CD4-positive, alpha-beta T cell treated with Interleukin-12 subunit alpha and Interleukin-12 subunit beta, for 1 hour (primary cell): ENCODE data around the gene UNC13D.

Experiments used
- DNase-seq: peaks from one replicate; pipeline ENCODE4 v3.0.0-alpha.2; 2020

Gene UNC13D

DNA sequence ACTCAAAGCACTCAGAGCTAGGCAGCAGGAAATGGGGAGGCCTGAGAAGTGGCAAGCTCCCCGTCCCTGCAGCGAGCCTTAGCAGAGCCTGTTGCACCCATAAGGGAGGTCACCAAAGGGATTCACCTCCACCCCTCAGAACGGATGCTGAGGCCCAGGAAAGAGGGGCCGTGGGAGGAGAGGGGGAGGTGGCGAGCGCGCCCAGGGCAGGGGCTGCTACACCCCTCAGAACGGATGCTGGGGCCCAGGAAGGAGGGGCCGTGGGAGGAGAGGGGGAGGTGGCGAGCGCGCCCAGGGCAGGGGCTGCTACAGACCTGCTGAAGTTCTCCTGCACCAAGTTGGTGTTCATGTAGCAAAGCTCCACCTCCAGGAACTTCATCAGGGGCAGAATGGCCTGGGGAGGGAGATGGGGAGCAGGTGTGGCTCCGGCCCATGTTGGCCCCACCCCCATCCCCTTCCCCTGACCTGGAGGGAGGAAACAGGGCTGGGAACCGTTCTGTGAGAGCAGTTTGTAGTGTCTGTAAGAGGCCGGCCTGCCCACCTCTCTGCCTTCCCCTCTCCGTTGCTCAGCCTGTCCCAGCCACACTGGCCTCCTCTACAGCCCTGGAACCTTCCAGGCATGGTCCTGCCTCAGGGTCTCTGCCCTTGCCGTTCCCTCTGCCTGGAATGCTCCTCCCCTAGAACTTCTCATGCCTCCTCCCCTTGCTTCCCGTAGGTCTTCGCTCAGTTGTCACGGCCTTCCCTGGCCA, 11.4 kb downstream of the UNC13D start:
- peak; percentile 41 for DNase-seq

DNA sequence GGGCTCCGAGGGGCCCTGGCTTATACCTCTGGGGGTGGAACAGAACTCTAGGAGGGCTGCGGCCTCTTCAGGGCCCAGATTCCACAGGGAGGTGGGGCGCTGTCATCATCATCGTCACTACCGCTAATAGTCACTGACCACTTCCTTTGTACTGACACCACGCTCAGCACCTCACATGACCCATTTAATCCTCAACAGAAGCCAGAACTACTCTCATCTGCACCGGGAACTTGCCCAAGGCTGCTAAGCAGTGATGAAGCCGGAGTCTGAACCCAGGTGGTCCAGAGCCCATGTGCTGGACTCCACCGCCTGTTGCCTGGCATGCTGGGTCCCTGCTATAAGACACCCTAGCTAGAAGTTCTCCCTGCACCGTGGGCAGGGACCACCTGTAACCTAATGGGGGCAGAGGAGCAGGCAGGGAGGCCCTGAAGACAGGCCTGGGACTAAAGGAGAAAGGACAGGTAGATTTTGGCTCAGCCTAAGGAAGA, 12.0 kb downstream of the UNC13D start:
- peak; percentile 72 for DNase-seq

DNA sequence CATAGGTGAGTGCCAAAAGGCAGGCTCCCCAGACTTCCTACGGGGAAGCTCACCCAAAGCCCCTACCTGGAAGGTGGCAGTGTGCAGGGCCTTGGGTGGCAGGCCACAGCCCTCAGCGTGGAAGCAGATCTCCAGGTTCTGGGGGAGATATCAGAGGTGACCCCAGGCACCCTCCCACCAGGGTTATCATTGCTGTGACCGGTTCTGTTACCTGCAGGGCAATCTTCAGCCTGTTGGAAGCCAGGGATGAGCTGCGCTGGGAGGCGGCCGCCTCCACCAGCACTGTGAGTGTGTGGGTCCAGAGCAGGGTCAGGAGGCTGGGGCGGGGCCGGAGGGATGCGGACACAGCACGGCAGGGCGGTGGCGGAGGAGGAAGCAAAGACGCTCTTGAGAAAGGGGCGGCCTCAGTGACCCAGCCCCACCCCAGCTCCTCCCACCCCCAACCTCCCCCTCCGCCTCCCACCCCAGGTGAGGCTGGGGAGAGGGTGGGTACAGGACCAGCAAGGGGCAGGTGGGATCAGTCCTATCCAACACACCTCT, 13.1 kb downstream of the UNC13D start:
- DNase-seq, result no peak

DNA sequence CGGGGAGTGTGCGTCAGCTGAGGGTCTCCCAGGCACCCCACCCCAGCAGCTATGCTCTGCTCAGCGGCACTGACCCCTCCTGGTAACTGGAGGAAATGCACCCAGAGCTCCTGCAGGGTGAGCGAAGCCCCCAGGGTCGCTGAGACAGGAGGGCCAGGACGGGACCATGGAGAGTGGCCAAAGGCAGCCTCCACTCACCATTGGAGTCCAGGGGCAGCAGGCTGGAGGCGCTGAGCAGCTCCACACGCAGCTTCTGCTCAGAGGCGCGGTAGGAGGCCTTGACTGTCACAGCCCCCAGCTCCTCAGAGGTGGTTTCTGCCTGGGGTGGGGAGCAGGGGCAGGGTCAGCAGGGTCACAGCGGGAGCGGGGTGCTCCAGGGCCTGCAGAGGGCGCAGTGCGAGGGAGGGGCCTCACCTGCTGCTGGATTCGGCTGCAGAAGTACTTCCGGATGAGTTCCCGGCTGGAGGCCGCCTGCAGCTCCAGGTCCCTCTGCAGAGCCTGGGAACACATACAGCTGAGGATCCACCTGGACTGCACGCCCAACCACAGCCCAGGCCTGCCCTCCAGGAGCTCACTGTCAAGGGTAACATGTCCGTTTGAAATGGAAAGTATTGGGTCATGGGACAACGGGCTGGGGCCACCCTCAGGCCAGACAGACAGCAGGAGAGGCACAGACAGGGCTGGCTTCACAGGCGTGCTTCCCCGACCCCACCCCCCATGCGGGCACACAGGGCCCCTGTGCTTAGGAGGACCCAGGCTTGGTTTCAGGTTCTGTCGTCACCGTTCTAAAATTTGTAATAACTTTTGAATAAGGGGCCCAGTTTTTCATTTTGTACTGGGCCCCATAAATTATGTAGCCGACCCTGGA, 13.8 kb downstream of the UNC13D start:
- peak; percentile 31 for DNase-seq

DNA sequence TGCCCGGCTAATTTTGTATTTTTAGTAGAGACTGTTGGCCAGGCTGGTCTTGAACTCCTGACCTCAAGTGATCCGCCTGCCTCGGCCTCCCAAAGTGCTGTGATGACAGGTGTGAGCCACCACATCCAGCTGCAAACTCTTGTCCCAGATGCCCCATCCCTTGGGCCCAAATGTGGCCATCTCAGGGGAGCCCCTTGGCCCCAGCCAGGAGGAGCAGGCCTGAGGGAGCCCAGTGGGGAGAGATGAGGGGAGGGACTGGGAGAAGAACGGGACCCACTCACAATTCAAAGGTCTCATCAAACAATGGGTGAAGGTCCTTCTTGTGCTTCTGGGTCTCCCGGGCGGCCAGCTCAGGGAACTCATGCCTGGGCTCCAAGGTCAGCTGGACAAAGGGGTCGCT, 14.5 kb downstream of the UNC13D start:
- DNase-seq, result no peak

DNA sequence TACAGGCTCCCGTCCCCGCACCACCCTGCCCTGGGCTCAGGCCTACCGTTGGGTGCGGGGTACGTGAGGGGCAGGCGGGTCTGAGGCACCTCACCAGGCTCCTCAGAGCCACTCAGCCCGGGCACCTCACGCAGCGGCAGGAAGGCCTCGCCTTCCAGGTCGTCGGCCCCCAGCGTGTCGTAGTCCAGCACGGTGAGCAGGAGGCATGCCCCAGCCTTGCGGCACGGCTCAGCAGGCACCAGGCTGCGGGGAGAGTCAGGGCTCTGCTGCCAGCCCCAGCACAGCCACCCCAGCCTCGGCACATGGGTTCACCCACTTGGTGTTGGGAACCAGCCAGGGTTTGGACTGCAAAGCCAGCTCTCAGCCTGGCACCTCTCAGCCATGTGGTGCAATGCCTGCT, 15.5 kb downstream of the UNC13D start:
- no peak for DNase-seq

DNA sequence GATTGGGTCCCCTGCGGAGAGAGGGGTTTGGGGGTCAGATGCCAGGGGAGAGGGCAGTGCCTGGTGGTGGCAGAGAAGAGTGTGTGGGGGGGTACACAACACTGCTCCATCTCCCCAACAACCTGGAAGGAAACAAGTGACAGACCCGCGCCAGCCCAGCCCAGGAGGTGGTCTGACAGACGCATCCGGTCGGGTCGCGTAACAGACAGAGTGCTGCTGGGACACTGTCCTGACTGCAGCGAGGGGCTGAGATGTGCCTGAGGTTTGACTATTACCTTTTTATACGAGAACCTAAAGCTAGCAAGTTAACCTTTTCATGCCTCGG, 16.2 kb downstream of the UNC13D start:
- no peak for DNase-seq

DNA sequence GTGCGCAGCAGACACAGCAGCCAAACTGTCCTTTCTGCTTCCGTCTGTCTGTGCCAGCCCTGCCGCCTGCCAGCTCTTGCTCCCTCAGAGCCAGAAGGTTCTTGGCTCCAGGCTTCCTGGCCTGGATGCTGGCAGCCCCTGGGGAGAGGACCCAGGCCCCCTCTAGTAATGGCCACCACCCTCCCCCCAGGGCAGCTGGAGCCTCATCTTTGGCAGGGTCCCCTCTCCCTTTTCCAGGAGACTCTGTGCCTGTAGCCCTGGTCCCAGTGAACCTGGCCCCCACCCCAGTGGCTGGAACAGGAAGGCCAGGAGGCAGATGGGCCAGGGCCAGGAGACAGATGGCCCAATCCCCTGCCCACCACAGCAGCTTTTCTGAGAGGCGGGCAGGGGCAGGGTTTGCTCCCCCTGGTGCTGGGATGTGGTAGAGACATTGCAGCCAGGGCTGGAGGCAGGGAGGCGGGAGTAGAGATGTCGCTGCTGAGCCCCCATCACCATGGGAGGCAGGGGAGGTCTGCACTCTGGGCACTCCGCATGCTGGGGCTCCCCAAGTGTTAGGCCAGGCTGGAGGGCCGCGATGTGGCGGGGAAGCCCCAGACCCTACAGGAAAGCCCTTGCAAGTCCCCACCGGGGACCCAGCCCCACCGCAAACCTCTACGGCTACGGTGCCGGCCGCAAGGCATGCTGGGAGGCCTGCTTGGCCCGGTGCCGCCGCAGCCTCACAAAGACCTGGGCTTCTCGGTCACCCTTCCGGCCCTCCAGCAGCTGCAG, 16.7 kb downstream of the UNC13D start:
- DNase-seq, result peak; percentile 78

DNA sequence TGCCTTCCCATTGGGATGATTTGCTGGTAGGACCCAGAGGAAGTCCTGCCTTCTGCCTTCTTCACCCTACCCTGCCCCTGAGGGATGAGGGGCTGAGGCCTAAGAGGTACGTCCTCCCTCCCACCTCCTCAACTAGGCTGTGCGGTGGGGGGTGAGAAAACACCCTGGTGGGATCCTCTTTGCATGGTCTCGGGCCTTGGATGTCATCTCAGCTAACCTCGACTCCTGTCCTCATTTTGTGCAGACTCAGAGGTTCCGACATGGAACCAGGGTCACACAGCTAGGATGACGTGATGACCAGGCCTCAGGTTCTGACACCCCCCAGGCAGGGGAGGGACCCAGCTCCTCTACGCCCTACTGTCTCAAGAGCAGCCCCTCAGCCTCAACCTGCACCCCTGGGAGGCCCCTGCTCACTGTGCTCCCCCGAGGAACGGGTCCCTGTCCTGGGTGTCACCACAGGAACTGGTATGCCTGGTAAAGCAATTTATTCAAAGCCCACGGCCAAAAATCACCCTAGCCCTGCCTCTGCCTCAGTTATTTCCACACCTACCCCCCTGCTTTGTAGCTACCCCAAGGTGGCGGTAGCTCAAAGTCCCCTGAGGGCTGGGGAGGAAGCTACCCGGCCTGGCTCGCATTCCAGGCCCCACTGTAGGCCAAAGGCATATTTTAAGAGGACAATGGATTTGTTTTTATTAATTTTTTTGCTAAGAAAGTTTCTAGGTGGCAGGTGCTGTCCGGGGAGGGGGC, 17.5 kb downstream of the UNC13D start:
- no peak for DNase-seq

DNA sequence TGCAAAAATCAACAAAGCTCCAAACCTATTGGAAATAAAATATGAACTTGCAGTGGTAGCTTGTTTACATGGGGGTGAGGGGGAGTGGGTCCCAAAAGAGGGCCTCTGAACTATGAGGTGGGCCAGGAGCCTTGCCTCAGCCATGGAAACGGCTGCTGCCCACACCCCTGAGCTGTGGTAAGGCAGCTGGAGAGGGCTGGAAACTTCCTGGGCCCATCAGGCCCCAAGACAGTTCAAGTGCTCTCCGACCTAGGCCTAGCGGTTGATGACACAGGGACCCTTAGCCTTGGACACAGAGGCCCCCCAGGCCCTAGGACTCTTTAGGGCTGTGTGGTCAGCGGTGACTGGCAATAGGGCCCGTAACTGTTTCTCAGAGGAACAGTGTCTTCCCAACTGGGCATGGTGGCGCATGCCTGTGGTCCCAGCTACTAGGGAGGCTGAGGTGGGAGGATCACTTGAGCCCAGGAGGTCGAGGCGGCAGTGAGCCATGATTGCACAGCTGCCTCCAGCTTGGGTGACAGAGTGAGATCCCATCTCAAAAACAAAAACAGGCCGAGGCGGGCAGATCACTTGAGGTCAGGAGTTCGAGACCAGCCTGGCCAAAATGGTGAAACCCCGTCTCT, 18.3 kb downstream of the UNC13D start:
- no peak for DNase-seq

DNA sequence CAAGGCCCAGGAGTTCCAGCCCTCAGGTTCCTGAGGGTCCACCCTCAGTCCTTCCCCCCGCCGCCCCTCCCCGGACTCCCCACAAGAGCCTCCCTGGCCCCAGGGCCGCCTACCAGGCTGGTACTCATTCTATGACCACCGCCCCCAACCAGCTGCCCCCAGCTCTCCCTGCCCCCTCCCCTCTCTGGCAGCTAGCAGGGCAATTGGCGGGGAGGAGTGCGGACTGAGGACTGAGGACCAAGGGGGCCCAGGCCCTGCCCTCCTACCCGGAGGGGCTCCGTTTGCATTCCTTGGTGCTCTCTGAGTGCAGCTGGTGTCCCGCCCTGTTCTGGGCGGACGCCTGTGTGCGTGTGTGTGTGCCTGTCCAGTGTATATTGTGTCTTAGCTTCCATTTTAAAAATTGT, 19.1 kb downstream of the UNC13D start:
- DNase-seq, result no peak

DNA sequence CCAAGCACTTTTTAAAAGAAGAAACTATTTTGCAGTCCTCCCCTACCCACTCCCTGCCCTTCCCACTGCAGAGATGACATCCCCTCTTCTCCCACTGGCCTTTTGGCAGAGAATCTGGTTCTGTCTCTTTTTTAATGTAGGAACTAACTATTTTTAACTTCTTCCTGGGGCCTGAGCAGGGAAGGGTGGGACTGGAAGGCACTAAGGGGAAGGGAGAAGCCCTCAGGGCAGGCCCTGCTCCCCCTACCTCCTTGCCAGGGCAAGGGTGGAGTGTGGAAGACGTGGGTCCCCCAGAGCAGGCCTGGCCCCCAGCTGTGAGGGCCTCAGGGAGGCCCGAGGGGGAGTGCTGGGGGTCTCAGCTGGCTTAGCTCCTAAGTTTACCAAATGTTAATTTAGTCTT, 19.5 kb downstream of the UNC13D start:
- DNase-seq, result no peak

DNA sequence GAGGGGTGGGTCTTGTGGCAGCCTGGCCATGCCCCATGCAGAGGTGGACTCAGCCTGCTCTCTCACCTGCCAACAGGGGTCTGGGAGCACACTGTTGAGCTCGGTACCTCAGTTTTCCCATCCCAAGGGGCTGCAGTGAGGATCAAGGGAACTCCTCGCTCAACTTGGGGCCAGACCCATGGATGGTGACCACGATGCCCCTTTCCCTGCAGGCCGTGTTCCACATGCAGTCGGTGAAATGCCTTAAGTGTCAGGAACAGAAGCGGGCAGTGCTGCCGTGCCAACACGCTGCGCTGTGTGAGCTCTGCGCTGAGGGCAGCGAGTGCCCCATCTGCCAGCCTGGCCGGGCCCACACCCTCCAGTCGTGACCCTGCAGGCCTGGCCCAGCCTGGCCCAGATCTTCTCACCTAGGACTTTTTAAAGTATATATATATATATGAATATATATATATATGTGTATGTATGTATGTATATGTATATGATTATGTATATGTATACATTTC, 20.1 kb downstream of the UNC13D start:
- no peak for DNase-seq

DNA sequence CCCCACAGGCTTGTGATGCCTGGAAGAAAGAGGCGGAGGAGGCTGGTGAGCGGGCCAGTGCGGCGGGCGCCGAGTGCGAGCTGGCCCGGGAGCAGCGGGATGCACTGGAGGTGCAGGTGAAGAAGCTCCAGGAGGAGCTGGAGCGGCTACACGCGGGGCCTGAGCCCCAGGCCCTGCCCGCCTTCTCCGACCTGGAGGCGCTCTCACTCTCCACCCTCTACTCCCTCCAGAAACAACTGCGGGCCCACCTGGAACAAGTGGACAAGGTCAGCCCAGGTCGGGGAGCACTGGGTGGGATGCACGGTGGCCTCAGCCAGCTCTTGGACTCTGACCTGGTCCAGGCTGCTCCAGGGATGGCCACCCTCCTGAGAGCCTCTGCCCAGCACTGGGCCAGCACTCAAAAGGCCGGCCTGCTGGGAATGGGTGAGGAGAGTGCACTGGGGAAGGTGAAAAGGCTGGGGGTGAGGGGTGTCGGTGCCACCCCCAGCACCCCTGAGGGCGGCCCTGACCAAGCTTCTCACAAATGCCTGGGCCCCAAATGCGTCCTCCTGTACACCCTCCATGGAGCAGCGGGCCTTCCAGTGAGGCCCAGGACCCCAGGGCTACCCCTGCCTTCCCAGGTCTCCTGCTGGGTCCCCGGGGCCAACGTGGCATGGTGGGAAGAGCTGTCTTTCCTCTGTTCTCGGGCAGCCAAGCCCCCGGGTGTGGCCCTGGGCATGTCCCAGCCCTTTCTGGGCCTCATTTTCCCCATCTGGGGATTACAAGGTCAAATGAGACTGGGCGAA, 20.8 kb downstream of the UNC13D start:
- no peak for DNase-seq

DNA sequence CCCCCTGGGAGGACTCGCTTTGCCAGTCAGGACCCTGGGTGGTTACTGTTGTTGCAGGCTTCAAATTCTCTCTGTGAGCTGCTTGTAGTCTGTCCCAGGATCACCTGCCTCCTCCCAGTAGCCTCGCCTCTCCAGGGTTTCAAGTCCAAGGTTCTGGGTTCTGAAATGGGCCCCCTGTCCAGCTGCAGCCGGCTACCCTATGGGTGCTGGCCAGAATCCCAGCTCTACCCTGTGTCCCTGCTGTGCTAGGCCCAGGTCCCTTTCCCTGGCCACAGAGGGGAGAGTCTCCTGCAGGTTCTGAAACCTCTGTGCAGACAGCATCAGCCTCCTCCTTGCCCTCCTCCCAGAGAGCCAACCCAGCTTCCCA, 21.4 kb downstream of the UNC13D start:
- no peak for DNase-seq

DNA sequence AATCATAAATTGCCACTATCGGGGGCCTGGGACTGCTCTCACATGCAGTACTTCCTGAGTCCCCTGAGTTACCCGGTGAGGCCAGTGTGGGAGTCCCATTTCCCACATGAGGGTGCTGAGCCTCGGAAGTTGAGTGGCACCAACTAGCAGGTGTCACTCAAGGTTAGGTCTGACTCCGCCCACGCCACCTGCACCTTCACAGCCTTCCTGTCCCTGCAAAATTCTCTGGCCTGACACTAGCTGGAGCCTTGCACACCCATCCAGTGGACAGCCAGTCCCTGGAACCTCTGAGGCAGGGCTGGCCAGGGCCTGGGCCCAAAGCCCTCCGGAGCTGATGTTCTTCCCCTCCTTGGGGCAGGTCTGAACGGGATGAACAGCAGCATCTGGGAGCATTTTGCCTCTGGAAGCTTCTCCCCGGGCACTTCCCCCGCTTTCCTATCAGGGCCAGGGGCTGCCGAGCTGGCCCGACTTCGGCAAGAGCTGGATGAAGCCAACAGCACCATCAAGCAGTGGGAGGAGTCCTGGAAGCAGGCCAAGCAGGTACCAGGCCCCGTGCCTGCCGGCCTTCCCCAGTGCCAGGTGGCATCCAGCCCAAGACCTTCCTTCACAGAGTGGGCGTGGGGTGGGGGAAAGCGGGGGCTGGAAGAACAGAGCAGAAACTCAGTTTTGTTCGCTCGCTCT, 21.9 kb downstream of the UNC13D start:
- DNase-seq, result peak; percentile 45

DNA sequence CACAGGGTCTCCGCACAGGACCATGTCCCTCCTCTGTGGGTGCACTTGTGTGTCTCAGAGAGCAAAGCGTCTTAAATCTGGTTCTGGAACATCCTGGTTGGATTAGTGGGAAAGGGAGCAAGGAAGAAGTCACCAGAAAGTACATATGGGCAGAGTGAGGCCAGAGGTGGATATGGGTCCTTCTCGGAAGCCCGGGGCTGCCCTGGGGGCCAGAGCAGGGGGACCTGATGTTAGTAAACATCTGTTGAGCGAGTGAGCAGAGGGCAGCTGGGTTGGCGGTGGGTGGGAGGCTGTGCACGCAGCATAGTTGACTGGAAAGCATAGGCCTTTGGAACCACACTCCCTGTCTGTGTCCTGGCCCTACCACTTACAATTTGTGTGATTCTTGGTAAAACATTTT, 22.7 kb downstream of the UNC13D start:
- no peak for DNase-seq

DNA sequence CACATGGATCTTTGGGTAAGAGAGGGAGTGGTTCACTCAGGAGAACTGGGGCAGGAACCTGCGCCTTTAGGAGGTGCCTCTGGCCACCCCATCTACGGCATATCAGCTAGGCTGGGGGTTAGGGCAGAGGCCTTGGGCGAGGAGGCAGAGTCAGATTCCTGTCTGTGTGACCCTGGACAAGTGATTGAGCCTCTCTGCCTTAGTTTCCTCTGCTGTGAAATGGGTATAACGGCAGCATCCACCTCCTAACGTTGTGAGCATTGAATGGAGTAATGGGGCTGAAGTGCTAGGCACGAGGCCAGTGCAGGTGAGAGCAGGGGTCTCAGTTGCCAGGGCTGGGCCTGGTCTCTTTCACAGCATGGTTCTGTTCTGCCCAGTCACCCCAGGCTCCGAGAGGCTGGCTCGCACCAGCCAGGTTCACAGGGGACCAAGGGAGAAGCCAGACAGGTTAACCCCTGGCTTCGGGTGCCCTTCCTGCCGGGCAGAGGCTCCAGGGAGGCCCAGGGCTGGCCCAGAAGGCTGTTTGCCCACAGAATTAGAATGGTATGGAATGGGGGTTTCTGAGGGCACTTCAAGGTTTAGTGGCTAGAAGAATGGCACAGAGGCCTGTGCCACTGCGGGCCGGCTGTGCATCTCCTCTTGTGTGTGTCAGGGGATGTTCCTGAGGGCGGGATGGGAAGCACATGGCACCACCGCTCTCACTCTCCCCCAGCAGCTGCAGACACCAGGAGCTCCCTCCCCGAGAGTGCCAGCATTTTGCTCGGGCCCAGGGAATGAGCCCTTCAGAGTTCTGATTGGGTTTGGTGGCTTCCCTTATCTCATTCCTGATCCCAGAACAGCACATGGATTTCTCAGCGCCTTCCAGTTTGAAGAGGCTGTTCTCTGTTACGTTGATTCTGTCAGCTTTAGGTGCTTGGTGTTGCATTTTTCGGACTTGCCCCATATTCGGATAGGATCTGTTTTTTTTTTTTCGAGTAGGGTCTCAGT, 23.8 kb downstream of the UNC13D start:
- no peak for DNase-seq

DNA sequence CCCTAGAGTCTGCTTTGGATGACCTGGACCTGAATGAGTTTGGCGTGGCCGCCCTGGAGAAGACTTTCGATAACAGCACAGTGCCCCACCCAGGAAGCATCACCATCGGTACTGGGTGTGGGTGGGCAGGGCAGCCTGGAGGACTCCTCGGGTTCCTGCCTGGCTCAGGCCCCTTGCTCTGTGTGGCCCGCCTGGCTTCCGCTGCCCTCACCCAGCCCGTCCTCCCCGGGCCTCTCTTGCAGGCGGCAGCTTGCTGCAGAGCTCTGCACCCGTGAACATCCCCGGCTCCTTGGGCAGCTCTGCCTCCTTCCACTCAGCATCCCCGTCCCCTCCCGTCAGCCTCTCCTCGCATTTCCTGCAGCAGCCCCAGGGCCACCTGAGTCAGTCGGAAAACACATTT, 24.5 kb downstream of the UNC13D start:
- DNase-seq, result no peak
